ENCODE results near the gene TCEAL4.

- TF ChIP-seq CTCF (optimal IDR thresholded peaks at IDR 0.05 in 1 of 3, IDR thresholded peaks at IDR 0.05 in 1 of 3, conservative IDR thresholded peaks at IDR 0.05 in 1 of 3; ENCODE audit: extremely low read depth in 1 of 3, insufficient read depth in 2 of 3, low read length in 3 of 3) (no peak), EZH2 (IDR thresholded peaks at IDR 0.05; ENCODE audit: low read length) (no peak)
These were observed 45.2 kb upstream of the TCEAL4 start for GRCh38 chrX:103540145-103540544.

Data from keratinocyte (primary cell).